HG03045 (cell line): ENCODE results near the gene PTGES2.

ENCODE experiments used
- ATAC-seq: cut with Tn5 transposase; IDR thresholded peaks from one replicate; pipeline ENCODE4 v1.9.1; 2021; ENCODE audit warnings: mild to moderate bottlenecking, moderate library complexity; ENCODE audit not compliant: unreplicated experiment

PTGES2 gene

GRCh38 chr9:128153947-128154695 lies 26.6 kb upstream of the PTGES2 start:
- ATAC-seq = no peak

- no peak for ATAC-seq
Observed at GRCh38 chr9:128153060-128153946, 25.8 kb upstream of the PTGES2 start.

GRCh38 chr9:128152133-128153059 lies 24.9 kb upstream of the PTGES2 start:
- ATAC-seq = no peak

- ATAC-seq = no peak
Observed at GRCh38 chr9:128151309-128152132, 24.0 kb upstream of the PTGES2 start.

GRCh38 chr9:128150594-128151308 lies 23.2 kb upstream of the PTGES2 start:
- no peak for ATAC-seq

GRCh38 chr9:128149951-128150593 lies 22.5 kb upstream of the PTGES2 start:
- ATAC-seq = no peak

GRCh38 chr9:128149001-128149701 lies 21.6 kb upstream of the PTGES2 start, which contains the start of gene LCN2:
Gene LCN2, plus strand, starts transcription at chr9:128149453. Its CDS starts 73 bp downstream, at chr9:128149526.
- ATAC-seq = no peak

- no peak for ATAC-seq
Observed at GRCh38 chr9:128148509-128149000, 21.0 kb upstream of the PTGES2 start.

- ATAC-seq = no peak
Observed at GRCh38 chr9:128146591-128147120, 19.1 kb upstream of the PTGES2 start.

- ATAC-seq = no peak
Observed at GRCh38 chr9:128145951-128146351, 18.4 kb upstream of the PTGES2 start.

GRCh38 chr9:128145536-128145935 lies 18.0 kb upstream of the PTGES2 start:
- no peak for ATAC-seq

GRCh38 chr9:128144239-128145181 lies 17.0 kb upstream of the PTGES2 start:
- no peak for ATAC-seq

GRCh38 chr9:128143525-128144238 lies 16.2 kb upstream of the PTGES2 start:
- no peak for ATAC-seq

- ATAC-seq = no peak
Observed at GRCh38 chr9:128142596-128142995, 15.1 kb upstream of the PTGES2 start.

GRCh38 chr9:128142061-128142460 lies 14.5 kb upstream of the PTGES2 start:
- no peak for ATAC-seq

GRCh38 chr9:128141604-128142003 lies 14.1 kb upstream of the PTGES2 start:
- no peak for ATAC-seq
